DND-41 (cell line): ENCODE results near the gene IL26.

Experiments used
- ATAC-seq: fragments of 200-7000 bp; cut with Tn5 transposase; 3 replicates; pipeline ENCODE4 v1.9.1; 2021; ENCODE audit warnings: low read depth; ENCODE audit not compliant: insufficient read depth
- DNase-seq: peaks from one replicate; pipeline ENCODE4 v3.0.0-alpha.2; 2020
- H2AFZ ChIP-seq: 2 replicates; pipeline ENCODE4 v1.6.0; 2012; ENCODE audit warnings: low read depth, low read length
- H3K27ac ChIP-seq: 2 replicates; pipeline ENCODE4 v1.5.1; 2012; ENCODE audit warnings: low read length, inconsistent platforms
- H3K27me3 ChIP-seq: fragments of 200-600 bp; sonication (generic); 2 replicates; pipeline ENCODE4 v1.6.0; 2012; ENCODE audit warnings: low read length, mild to moderate bottlenecking, inconsistent platforms; ENCODE audit not compliant: insufficient read depth, poor library complexity
- H3K36me3 ChIP-seq: 2 replicates; pipeline ENCODE4 v1.5.1; 2012; ENCODE audit warnings: low read length, inconsistent platforms; ENCODE audit not compliant: insufficient read depth
- H3K4me1 ChIP-seq: 2 replicates; pipeline ENCODE4 v1.5.1; 2012; ENCODE audit warnings: mild to moderate bottlenecking, low read length; ENCODE audit not compliant: insufficient read depth
- H3K4me2 ChIP-seq: 2 replicates; pipeline ENCODE4 v1.6.0; 2012; ENCODE audit warnings: mild to moderate bottlenecking, moderate library complexity, low read length, inconsistent platforms; ENCODE audit not compliant: insufficient read depth
- H3K4me3 ChIP-seq, 2 experiments: fragments of 200-600 bp in 1 of 2; shearing (Covaris generic) in 1 of 2; 2 replicates each; pipeline ENCODE4 v1.5.1; 2012 to 2016; ENCODE audit warnings: inconsistent platforms in 2 of 2, low read length in 2 of 2, mild to moderate bottlenecking in 2 of 2, low read depth in 1 of 2, moderate library complexity in 1 of 2
- H3K79me2 ChIP-seq: 2 replicates; pipeline ENCODE4 v1.6.0; 2012; ENCODE audit warnings: low read length, inconsistent platforms; ENCODE audit not compliant: insufficient read depth
- H3K9ac ChIP-seq: 2 replicates; pipeline ENCODE4 v1.6.0; 2012; ENCODE audit warnings: low read depth, mild to moderate bottlenecking, inconsistent platforms, low read length, moderate library complexity
- H3K9me3 ChIP-seq: 2 replicates; pipeline ENCODE4 v1.5.1; 2012; ENCODE audit warnings: low read length, moderate library complexity, mild to moderate bottlenecking, inconsistent platforms; ENCODE audit not compliant: insufficient read depth, severe bottlenecking
- H4K20me1 ChIP-seq: 2 replicates; pipeline ENCODE4 v1.6.0; 2012; ENCODE audit warnings: low read length; ENCODE audit not compliant: insufficient read depth
- EZH2 ChIP-seq: IDR thresholded peaks from 3 replicates; pipeline ENCODE4 v1.6.1; 2012; ENCODE audit warnings: borderline replicate concordance, low read depth, mild to moderate bottlenecking, moderate library complexity, low read length, inconsistent platforms; ENCODE audit not compliant: severe bottlenecking
- TF ChIP-seq, protein P1 (sequence below): IDR thresholded peaks from 2 replicates; pipeline ENCODE4 v1.5.1; 2012; ENCODE audit warnings: borderline replicate concordance, low read length, moderate library complexity, mild to moderate bottlenecking; ENCODE audit not compliant: poor library complexity, severe bottlenecking; ENCODE audit errors: extremely low read depth

IL26 gene

DNA sequence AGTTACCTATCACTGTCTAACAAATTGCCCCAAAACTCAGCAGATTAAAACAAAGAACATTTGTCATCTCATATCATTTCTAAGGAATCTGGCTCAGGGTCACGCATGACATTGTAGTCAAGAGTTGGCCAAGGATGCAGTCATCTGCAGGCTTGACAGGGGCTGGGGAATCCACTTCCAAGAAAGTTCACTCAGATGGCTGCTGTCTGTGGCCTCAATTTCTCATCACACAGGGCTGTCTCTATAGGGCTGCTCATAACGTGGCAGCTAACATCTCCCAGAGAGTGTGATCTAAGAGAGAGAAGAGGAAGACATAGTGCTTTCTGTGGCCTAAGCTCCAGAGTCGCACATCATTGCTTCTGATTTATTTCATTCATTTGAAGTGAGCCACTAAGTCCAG, 44.7 kb upstream of the IL26 start:
- TF ChIP-seq, protein P1, sequence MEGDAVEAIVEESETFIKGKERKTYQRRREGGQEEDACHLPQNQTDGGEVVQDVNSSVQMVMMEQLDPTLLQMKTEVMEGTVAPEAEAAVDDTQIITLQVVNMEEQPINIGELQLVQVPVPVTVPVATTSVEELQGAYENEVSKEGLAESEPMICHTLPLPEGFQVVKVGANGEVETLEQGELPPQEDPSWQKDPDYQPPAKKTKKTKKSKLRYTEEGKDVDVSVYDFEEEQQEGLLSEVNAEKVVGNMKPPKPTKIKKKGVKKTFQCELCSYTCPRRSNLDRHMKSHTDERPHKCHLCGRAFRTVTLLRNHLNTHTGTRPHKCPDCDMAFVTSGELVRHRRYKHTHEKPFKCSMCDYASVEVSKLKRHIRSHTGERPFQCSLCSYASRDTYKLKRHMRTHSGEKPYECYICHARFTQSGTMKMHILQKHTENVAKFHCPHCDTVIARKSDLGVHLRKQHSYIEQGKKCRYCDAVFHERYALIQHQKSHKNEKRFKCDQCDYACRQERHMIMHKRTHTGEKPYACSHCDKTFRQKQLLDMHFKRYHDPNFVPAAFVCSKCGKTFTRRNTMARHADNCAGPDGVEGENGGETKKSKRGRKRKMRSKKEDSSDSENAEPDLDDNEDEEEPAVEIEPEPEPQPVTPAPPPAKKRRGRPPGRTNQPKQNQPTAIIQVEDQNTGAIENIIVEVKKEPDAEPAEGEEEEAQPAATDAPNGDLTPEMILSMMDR = no peak
- no peak for TF ChIP-seq EZH2
- Histone ChIP-seq H3K9ac (no peak overlapping the region), H3K79me2 (no peaks in the 10 kb centered on the region), H3K4me2 (no peak overlapping the region), H3K9me3 (no peaks in the 10 kb centered on the region), H3K27me3 (no peaks in the 10 kb centered on the region), H2AFZ (no peak overlapping the region), H3K36me3 (no peaks in the 10 kb centered on the region), H4K20me1 (no peaks in the 10 kb centered on the region), H3K27ac (no peak overlapping the region), H3K4me3 (no peak overlapping the region), H3K4me1 (no peaks in the 10 kb centered on the region)
- ATAC-seq (no peak), DNase-seq (no peak)

- H3K27ac ChIP-seq = no peak overlapping the region
Observed at GRCh38 chr12:68269779-68270178, 44.2 kb upstream of the IL26 start.

DNA sequence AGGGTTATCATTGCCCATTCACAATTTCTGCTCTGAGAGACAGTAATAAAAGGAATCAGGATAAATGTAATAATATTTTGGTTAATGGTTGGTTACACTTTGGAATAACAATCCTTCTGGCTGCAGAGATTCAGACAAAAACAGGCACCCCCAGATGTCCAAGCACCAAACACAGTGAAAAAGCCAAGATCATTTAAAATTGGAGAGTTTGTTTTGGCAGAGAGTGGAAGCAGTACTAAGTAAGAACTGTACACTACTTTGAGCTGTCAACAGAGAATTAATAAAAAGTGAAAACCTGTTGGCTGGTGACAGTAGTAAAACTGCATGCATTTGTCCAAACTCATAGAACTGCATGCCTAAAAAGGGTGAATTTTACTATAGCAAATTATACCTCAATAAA, 43.4 kb upstream of the IL26 start:
- no peak overlapping the region for H3K4me3 ChIP-seq
- H3K9ac ChIP-seq = no peak overlapping the region
- H3K4me1 ChIP-seq = no peaks in the 10 kb centered on the region
- H3K79me2 ChIP-seq = no peaks in the 10 kb centered on the region
- no peaks in the 10 kb centered on the region for H3K27me3 ChIP-seq
- DNase-seq (no peak), ATAC-seq (no peak)
- no peaks in the 10 kb centered on the region for H4K20me1 ChIP-seq
- H3K4me2 ChIP-seq = no peak overlapping the region
- H2AFZ ChIP-seq = no peak overlapping the region
- H3K27ac ChIP-seq = no peak overlapping the region
- TF ChIP-seq EZH2 = no peak
- TF ChIP-seq, protein P1 = no peak
- H3K36me3 ChIP-seq = no peaks in the 10 kb centered on the region
- H3K9me3 ChIP-seq = no peaks in the 10 kb centered on the region

More at GRCh38 chr12:68269779-68270178, 44.2 kb upstream of the IL26 start:
- Histone ChIP-seq H3K27me3 (no peaks in the 10 kb centered on the region), H3K9ac (no peak overlapping the region), H3K4me3 (no peak overlapping the region), H3K4me1 (no peaks in the 10 kb centered on the region), H2AFZ (no peak overlapping the region), H4K20me1 (no peaks in the 10 kb centered on the region), H3K9me3 (no peaks in the 10 kb centered on the region), H3K79me2 (no peaks in the 10 kb centered on the region), H3K36me3 (no peaks in the 10 kb centered on the region), H3K4me2 (no peak overlapping the region)
- ATAC-seq (no peak), DNase-seq (no peak)
- TF ChIP-seq, protein P1 = no peak
- no peak for TF ChIP-seq EZH2

GRCh38 chr12:68267892-68268396, 42.3 kb upstream of the IL26 start:
- no peak overlapping the region for H2AFZ ChIP-seq
- no peaks in the 10 kb centered on the region for H3K4me1 ChIP-seq
- H3K4me2 ChIP-seq = no peak overlapping the region
- DNase-seq (no peak), ATAC-seq (no peak)
- no peak for TF ChIP-seq EZH2
- TF ChIP-seq, protein P1 = no peak
- no peaks in the 10 kb centered on the region for H3K9me3 ChIP-seq
- no peak overlapping the region for H3K27ac ChIP-seq
- no peaks in the 10 kb centered on the region for H3K27me3 ChIP-seq
- no peaks in the 10 kb centered on the region for H4K20me1 ChIP-seq
- no peak overlapping the region for H3K9ac ChIP-seq
- H3K79me2 ChIP-seq = no peaks in the 10 kb centered on the region
- H3K4me3 ChIP-seq = no peak overlapping the region
- no peaks in the 10 kb centered on the region for H3K36me3 ChIP-seq
